Stimulated activated CD4-positive, alpha-beta T cell treated with anti-CD3 and anti-CD28 coated beads, Interleukin-1b, Interleukin-23, amount 100 ng/mL, for 48 hours (primary cell): Measurements from ENCODE around the gene PANK2.
"Not testable (repeated sequence)": the region's sequence is repeated elsewhere in the genome, so short reads cannot be mapped to it uniquely, and the experiment has no call there.

Experiments
- DNase-seq: peaks from one replicate; pipeline ENCODE4 v3.0.0-alpha.2; 2020

The PANK2 gene

DNA sequence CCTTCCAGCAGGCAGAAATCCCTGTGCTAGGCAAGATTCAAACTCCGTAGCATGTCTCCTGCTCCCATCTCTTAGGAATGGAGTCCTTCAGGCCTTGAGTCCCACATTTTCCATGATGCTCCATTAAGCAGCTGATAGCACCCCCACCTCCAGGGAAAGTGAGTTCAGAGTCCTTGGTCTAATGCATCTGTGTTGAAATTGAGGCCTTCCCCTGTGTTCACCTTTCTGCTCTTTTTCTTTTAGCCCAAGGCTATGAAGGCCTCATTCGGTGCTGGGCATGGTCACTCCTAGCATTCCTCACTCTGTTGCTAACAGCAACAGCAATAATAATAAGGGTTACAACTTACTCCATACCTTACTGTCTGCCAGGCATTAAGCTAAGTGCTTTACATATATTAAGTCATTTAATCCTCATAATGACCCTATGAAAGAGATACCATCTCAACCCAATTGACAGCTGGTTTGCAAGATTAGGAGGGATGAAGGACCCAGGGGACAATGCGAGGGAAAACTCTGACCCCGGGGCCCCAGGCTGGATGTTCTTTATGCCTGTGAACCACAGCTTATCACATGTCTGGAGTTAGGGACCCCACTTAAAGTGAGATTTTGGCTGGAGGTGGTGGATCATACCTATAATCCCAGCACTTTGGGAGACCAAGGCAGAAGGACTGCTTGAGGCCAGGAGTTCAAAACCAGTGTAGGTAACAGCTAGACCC is 17.5 kb upstream of the PANK2 start:
- DNase-seq, result no peak

- DNase-seq, result no peak
These were observed 15.7 kb upstream of the PANK2 start for GRCh38 chr20:3873507-3873906.

DNA sequence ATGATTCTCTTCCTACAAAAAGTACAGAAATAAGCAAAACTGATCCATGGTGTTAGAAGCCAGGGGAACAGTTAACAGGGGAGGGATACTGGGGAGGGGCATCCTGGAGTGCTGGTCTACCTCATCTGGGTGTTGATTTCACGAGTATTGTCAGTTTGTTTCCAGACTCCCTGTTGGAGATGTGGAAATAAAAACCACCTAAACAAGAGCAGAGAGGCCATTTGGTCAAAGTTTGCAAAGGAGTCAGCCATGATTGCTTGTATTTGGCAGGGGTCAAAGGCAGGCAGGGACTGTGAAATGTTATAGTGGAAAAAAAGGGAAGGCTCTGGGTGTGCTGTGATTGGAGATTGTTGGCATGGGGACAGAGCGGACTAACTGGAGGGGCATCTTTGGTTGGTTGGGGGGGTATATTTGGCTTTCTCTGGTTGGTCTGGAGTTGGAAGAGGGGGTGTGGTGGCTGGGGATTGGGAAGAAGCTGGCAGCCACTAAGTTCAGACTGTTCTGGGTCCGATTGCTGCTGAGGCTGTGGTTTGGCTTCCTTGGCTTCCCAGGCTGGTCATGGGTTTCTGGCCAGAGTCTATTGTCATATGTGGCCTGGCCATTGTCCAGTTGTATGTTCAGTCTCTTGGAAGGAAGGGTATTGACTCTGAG is 14.9 kb upstream of the PANK2 start:
- no peak for DNase-seq

GRCh38 chr20:3875378-3875974 is 13.7 kb upstream of the PANK2 start:
- no peak for DNase-seq

DNA sequence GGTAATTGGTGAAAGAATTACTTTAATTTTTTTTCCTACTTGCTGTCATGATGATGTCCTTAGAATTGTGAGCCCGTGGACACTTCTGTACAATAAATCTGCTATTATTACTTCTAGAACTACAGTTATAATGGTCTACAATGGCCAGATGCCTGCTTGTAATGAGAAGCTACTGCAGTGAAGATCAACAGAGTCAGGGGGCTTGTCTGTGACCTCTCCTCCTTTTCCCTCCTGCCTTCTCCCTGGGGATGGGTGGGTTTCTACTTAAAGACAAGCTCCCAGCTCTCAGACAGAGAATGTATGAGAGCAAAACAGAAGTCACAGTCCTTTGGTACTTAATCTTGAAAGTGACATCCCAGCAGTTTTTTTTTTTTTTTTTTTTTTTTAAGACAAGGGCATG is 13.2 kb upstream of the PANK2 start:
- DNase-seq, result no peak

- DNase-seq, result no peak
These were observed 12.5 kb upstream of the PANK2 start for GRCh38 chr20:3876676-3877075.

- not testable (repeated sequence) for DNase-seq
These were observed 10.3 kb upstream of the PANK2 start for GRCh38 chr20:3878921-3879274.

DNA sequence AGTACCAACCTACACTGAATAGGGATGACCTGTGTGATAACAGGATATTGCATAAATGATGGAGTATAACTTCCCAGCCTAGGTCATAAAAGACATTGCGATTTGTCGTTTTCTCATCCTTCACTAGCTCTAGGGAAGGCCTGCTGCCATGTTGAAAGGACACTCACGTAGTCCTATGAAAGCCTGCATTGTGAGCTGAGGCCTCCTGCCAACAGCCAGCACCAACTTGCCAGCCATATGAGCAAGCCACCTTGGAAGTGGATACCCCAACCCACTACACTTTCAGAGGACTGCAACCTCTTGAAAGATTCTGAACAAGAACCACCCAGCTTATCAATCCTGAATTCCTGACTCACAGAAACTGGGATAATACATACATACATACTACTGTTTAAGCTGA is 3.5 kb upstream of the PANK2 start:
- no peak for DNase-seq

GRCh38 chr20:3887876-3888620 is 1.1 kb upstream of the PANK2 start:
- no peak for DNase-seq

DNA sequence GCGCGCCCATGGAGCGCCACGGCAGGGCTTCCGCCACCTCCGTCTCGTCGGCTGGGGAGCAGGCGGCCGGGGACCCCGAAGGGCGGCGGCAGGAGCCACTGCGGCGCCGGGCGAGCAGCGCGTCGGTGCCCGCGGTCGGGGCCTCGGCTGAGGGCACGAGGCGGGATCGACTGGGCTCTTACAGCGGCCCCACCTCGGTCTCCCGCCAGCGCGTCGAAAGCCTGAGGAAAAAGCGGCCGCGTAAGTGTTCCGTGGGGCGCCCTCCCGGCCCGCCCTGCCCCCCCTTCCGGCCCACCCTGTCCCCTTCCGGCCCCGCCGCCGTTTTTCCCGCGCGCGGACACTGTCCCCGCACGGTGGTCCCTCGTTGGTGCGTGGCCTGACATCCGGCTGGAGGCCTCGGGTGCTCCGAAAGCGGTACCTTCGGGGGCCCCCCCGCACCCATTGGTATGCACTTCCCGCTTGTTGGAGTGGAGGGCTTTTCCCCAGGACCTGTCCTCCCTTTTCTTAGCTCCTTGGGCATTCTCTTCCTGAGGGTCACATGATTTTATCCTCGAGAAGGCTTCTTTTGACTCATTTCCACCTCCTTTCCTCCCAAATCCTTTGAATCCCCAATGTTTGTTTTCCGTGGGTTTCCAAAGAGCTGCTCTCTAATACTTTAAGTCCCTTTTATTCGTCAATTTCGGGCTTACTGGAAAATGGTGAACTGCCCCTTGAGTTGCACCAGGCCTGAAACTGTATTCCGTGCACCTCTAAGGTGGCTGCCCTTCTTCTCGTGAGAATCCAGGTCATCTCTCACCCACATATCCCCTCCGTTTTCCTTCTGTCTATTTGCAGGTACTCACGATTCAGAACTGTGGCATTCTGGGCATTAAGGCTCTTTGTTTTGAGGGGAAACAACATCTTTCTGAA is 556 bp downstream of the PANK2 start:
- peak; percentile 53 for DNase-seq

DNA sequence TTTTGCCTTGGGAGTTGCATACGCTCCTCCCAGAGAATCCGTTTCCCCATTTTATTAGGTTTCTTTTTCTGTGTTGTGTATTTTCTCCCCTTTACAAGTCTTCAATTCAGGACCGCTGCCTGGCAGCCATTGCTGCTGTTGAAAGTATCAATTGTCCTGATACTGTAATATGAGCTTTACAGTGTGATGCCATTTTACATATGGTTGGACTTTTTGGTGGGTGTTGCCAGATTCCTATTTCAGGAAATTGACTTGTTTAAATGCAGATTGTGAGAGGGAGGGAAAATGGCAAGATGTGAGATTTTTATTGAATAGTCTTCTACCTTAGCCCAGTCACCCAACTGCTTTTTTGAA is 1.2 kb downstream of the PANK2 start:
- no peak for DNase-seq

DNA sequence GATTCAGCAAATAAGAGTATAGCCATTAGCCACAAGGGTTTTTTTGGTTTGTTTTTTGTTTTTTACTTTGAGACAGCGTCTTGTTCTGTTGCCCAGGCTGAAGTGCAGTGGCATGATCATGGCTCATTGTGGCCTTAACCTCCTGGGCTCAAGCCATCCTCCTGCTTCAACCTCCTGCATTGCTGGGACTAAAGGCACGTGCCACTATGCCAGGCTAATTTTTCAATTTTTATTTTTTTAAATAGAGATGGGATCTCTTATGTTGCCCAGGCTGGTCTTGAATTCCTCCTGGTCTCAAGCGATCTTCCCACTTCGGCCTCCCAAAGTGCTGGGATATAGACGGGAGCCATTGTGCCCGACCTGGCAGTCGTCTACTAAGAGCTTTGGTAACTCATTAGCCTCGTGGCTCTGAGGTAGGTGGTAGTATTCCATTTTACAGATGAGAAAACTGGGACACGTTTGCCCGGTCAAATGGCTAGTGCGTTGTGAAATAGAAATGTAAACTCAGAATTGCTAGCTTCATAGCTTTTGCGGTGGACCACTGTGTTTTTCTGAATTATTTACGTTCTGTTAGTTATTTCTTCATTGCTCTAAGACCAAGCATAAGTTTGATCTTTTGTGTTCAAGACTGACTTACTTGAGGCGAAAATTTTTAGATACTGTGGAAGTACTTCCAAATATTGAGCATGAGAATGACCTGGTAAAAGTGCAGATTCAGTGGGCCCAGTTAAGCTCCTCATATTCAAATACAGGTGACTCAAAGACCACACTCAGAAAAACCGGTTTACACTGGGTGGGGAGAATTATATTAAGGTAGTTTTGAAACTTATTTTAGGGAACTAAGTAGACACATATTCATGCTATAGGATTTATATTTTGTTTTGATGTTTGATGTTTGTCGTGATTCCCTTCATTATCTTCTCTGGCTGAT is 2.1 kb downstream of the PANK2 start:
- no peak for DNase-seq

- no peak for DNase-seq
These were observed 5.6 kb downstream of the PANK2 start for GRCh38 chr20:3894796-3895195.

GRCh38 chr20:3896302-3896701 is 7.1 kb downstream of the PANK2 start:
- no peak for DNase-seq

DNA sequence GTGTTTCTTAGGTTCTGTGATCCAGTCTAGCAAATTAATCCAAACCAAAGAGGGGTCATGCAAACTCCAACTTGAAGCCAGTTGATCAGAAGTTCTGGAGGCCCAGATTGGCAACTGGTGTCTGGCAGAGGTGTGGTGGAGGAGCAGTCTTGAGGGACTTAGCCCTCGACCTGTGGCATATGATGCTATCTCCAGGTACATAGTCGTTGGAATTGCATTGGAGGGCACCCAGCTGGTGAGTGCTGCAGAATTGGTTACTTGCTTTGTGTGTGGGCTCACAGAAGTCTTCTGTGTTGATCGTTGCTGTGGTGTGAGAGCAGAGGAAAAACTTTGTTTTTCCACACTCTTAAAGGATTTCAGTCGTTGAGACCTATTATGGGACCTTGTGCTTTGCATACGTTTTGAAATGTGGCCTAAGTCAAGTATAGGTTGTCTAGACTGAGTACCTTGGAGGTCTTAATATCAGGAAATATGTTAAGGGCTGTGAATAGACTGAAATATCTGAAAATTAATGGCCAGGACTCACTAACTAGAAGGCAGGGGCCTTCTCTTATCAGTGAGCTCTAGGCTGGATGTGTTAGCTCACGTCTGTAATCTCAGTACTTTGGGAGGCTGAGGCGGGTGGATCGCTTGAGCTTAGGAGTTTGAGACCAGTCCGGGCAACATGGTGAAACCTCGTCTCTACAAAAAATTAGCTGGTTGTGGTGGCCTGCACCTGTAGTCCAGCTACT is 7.8 kb downstream of the PANK2 start:
- no peak for DNase-seq

- not testable (repeated sequence) for DNase-seq
These were observed 9.0 kb downstream of the PANK2 start for GRCh38 chr20:3898181-3898580.

- DNase-seq, result no peak
These were observed 9.5 kb downstream of the PANK2 start for GRCh38 chr20:3898639-3899038.

DNA sequence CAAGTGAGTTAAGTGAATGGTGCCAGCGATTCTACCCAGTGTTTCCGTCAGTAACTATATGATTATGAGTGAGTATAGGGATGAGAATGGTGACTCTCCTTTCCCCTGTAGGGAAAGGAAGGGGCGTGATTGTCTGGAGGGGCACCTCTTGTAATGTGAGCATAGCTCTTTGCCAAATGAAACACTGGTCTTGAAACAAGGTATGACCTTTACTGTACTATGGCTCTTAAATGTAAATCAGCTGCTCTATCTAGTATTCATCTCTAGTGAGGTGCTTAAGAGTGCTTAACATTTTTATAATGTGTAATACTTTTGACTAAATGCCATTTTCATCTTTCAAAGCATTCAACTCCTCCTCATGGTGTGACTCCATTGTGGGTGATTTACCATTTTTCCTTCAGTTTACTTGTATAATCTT is 11.0 kb downstream of the PANK2 start:
- no peak for DNase-seq

GRCh38 chr20:3901028-3901705 is 12.0 kb downstream of the PANK2 start:
- no peak for DNase-seq
